Left ventricle myocardium superior (tissue), 1 donor: Measurements from ENCODE around the gene METTL22. TPM values are rescaled to one million over a fixed set of nuclear protein-coding genes. Genes with fewer than 3 reads are reported as not detected.

Source experiments
- ATAC-seq: fragments of 200-7000 bp; cut with Tn5 transposase; one replicate; pipeline ENCODE4 v1.9.1; 2020; ENCODE audit warnings: mild to moderate bottlenecking, moderate library complexity
- DNase-seq: peaks from one replicate; pipeline ENCODE4 v3.0.0-alpha.2; 2020
- intact Hi-C: fragments of 100-400 bp; cut with micrococcal nuclease; formaldehyde crosslinking; loops from one replicate; pipeline ENCODE4 v1.11.0; 2022
- long read RNA-seq: library from polyadenylated mRNA; unstranded; transcript quantifications from one replicate; pipeline ENCODE4 v2.0.0, GENCODE V29; 2021
- total RNA-seq: library from RNA; stranded (reverse); fragmentation: NEBNext Ultra II Directional; extraction: Animal tissue kit (Norgen Biotek cat#: 25700); gene quantifications from one replicate; pipeline ENCODE4 v1.2.1, GENCODE V29; 2021
- donor health status: DM: no; HTN: yes; CAD: no; lungs with severe emphysema.

Gene METTL22, protein sequence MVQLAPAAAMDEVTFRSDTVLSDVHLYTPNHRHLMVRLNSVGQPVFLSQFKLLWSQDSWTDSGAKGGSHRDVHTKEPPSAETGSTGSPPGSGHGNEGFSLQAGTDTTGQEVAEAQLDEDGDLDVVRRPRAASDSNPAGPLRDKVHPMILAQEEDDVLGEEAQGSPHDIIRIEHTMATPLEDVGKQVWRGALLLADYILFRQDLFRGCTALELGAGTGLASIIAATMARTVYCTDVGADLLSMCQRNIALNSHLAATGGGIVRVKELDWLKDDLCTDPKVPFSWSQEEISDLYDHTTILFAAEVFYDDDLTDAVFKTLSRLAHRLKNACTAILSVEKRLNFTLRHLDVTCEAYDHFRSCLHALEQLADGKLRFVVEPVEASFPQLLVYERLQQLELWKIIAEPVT
- 28.6 TPM for total RNA-seq
- long read RNA-seq, full-length matches to known transcripts: 20 of 38 reads
- long read RNA-seq, partial matches to known transcripts: 5 of 38 reads
- long read RNA-seq, other reads (novel, unspliced or antisense): 13 of 38 reads

DNA sequence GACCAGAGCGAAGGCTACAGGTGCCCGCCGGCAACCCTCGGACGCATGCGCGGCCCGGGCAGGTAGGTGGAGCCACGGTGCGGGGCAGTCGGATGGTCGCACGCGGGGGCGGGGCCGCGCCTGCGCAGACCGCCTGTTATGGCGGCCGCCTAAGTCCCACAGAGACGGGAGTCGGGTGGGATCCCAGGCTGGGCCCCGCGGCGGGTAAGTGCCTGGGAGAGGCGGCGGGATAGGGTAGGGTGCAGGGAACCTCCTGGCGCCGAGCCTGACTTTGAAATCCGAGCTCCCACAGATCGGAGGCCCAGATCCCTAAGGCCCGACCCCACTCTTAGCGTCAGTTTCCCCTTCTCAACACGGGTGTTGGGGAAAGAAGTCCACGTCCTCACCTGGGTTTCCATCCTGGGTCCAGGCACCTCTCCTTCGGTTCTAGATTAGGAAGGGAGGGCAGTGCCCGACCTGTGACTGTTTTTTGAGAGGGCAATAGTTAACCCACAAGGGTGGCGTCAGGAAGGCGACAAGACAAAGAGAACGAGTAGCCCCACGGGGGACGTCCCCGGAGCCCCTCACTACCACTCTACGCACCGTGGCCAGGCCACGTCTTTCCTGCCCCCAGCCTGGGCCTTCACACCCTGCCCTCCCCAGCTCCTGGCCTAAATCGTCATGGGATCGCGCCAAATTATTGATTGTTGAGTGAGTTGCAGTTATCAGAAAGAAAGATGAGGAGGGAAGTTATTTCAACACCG, at the start of gene METTL22:
Gene METTL22, plus strand, starts transcription at position 127 of the 743 bp plus-strand sequence. CDS start 3,968 bp downstream, outside the sequence.
- peak; percentile 99 for ATAC-seq
- peak; percentile 98 for DNase-seq
- intact Hi-C loops: no loop called here

DNA sequence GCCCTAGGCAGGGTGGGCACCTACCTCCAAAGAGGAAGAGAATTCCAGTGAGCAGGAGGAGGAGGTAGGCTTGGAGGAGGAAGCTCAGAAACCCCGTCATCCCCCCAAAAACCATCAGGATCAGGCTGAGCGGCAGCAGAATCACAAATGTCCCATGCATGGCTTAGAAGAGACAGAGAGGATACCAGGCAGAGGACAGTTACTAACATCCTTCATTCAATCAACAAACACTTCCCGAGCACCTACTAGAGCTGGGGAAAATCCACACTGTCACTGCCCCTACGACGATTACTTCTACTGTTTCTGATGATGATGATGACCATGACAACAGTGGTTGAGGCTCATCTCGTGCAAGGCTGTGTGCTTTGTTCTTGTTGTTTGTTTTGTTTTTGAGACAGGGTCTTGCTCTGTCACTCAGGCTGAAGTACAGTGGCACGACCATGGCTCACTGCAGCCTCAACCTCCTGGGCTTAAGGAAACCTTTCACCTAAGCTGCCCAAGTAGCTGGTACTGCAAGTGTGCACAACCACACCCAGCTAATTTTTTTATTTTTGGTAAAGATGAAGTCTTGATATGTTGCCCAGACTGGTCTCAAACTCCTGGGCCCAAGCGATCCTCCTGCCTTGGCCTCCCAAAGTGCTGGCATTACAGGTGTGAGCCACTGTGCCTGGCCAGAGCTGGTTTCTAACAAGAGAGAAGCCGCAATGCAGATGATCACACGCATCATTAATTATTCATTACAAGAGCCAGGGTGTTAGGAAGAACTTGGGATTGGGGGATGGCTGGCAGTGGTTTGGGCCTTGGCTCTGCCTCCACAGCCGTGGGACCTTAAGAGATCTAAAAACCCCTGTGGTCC, 49.2 kb upstream of the METTL22 start:
- intact Hi-C loops: loop anchor here (10.0 kb wide), 1 partner anchor 303 kb away; no protein-coding TSS in a partner anchor
- ATAC-seq (no peak), DNase-seq (no peak)

DNA sequence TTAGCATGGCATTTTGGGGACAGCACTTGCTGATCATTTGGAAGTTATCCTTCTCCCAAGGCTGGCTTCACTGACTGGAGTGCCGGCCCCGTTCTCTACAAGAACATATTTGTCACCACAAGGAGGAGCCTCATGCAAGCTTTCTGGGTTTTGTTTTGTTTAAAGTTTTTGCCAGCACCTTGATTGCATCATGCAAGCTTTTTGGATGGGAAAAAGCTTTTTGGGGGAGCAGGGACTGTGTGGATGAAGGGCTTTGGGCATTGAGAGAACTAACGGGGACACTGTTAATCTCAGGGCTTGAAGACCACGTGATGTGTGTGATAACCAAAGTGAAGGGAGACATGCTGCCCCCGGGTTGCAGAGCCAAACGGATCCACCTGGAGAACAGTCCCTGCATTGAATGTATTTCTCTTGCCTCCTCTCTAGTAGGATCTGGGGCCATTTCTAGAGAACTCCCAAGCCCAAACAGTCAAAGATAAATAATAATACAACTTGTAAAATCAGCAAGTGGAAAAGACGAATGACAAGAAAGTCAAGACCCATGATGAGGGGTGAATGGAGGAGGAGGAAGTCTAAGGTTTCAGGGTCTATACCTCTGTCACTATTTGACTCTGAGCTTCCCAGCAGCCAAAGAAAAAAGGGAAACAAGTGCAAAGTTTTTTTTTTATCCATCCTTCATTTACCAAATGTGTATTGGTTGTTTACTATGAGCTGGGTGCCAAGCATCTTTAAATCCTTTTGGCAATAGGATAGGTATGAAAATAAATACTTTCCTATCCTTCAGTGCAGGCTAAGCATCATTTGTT, 48.4 kb upstream of the METTL22 start:
- ATAC-seq (no peak), DNase-seq (no peak)
- intact Hi-C loops: loop anchor here (10.0 kb wide), 1 partner anchor 302 kb away; no protein-coding TSS in a partner anchor

DNA sequence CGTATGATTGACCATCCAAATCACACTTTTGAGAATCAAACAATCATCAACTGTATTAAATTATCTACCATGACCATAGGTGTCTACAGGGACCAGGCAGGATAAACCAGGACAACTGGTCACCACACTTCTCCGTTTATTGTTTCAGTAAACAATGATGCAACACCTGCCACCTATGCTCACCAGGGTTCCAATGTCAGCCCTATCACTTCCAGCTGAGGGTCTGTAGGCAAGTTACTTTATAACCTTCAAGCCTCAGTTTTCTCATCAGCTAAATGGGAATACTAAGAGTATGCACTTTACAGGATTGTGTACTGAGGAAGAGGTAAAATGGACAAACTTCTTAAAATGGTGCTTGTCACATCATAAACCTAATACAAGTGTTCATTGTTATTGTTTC, 46.1 kb upstream of the METTL22 start:
- intact Hi-C loops: loop anchor here (10.0 kb wide), 1 partner anchor 299 kb away; no protein-coding TSS in a partner anchor

DNA sequence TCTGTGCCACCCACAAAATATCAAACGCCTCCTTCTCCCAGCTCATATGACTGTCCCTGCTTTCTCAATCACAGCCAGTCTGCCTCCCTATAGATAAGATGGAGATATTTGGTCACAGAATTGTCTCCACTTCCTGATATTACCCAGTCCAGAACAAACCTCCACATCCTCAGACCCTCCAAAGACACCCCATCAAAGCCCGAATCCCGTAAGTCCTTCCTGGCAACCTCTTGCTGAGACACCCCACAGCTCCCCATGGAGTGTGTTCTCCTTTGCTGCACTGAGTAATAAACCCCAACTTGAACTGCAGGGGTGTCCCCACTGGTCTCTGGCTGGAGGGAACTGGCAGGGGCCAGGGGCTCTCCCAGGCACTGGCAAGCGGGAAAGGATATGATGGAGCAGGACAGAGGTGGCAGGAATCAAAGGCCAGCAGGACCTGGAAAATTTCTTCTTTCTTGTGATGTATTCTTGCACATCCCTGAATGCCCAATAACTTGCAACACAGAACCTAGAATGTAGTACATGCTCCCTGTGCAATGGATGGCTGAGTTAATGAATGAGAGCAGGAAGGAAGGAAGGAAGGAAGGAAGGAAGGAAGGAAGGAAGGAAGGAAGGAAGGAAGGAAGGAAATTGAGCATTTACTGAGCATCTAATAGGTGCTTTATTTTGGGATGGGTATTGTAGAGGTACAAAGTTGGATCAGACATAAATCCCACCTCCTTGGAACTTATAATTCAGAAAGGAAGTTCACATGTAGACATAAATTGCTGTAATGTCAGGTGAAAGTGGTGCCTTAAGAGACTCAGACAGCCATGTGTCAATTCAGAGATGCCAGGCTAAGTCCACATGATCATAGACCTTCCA, 45.1 kb upstream of the METTL22 start:
- ATAC-seq (no peak), DNase-seq (no peak)
- intact Hi-C loops: loop anchor here (10.0 kb wide), 1 partner anchor 298 kb away; no protein-coding TSS in a partner anchor

More for the DNA sequence above, 46.1 kb upstream of the METTL22 start:
- ATAC-seq (no peak), DNase-seq (no peak)

DNA sequence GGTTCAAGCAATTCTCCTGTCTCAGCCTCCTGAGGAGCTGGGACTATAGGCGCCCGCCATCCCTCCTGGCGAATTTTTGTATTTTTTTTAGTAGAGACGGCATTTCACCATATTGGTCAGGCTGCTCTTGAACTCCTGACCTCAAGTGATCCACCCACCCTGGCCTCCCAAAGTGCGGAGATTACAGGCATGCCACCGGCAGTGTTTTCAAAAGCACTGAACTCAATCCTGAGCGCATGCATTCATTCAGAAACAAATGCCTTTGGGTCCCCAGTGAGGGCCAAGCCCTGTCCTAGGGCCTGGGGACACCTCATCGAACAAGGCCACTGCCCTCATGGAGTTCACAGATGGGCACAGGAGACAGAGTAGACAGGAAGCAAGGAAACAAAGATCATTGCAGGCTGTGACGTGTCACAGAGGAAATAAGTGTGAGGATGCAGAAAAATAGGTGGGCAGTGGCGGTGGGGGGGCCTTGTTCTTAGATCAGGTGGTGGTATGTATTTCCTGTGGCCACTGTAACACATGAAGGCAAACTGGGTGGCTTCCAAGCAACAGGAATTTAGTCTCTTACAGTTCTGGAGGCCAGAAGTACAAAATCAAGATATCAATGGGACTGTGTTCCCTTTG, 43.7 kb upstream of the METTL22 start:
- DNase-seq (no peak), ATAC-seq (no peak)
- intact Hi-C loops: loop anchor here (10.0 kb wide), 1 partner anchor 297 kb away; no protein-coding TSS in a partner anchor

DNA sequence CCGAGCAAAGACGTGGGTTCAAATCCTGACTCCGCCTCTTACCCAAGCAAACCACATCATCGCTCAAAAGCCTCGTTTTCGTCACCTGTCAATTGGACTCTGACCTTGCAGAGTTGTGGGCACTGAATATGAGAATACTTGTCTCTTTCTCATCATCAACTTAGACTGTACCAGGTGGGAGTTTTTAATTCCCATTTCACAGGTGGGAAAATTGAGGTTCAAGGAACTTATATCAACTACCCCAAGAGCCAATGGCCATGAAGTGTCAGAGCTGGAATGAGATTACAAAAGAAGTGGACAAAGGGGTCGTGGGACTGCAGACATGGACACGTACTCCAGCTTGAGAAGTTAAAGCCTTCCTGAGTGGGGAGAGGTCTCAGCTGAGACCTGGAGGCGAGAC, 41.9 kb upstream of the METTL22 start:
- intact Hi-C loops: loop anchor here (10.0 kb wide), 1 partner anchor 295 kb away; no protein-coding TSS in a partner anchor
- no peak for DNase-seq
- ATAC-seq: no peak

DNA sequence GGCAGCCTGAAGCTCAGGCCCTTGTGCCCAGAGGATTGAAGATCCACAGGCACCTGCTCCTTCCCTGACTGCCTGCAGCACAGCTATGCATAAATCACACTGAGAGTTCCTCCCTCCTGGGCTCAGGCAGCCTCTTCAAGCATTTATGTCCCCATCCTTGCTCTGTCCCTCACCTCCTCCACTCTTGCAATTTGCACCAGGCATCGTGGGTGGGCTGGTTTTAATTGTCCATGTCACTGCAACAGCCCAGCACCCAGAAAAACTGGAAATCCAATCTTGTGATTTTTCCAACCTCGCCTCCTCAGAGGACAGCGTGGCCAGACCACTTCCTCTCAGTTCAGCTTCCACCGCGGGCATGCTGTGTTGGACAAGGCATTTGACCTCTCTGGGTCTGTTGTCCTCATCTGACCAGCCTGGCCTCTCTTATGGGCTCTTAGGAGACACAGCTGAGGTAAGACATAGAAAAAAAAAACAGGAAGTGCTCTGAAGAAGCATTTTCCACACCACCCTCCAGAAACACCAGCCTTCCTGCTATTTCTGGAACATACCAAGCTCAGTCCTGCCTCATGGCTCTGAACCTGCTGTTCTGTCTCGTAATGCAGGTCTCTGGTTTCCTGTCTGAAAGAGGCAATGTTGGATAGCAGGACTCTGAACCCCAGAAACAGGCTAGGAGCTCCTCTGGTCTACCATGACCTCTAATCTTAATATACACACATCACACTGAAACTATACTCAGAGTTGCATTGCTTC, 39.5 kb upstream of the METTL22 start:
- ATAC-seq (peak; percentile 66), DNase-seq (no peak)

DNA sequence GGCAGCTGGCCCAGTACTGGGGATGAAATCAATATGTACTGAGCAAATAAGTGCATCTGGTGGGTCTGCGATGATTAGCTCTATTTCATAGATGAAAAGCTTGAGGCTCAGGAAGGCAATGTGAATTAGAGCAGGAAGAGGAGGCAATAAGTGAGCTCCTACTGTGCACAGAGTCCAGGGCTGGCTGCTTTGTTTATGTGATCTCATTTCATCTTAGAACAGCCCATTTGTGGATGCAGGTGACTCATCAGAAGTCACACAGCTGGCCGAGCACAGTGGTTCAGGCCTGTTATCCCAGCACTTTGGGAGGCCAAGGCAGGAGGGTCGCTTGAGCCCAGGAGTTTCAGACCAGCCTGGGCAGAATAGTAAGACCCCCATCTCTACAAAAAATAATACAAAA, 38.3 kb upstream of the METTL22 start:
- intact Hi-C loops: no loop called here
- no peak for DNase-seq
- ATAC-seq: no peak

More for the DNA sequence above, 39.5 kb upstream of the METTL22 start:
- intact Hi-C loops: no loop called here

DNA sequence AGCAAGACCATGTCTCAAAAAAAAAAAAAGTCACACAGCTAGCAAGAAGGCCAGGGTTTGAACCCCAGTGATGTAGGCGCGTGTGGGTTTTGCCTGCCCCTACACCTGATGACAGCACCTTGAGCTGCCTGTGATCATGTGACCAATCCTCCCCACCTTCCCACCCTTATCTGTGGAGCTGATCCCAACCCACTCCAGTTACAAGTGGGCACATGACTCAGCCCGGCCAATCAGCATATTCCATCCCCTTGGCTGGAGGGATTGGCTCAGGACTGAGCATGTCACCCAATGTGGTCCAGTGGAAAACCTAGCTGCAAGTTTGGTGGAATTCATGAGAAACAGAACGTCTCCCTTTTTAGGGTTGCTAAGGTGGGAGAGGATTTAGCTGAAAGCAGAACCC, 37.8 kb upstream of the METTL22 start:
- DNase-seq: no peak
- intact Hi-C loops: no loop called here
- ATAC-seq: no peak

DNA sequence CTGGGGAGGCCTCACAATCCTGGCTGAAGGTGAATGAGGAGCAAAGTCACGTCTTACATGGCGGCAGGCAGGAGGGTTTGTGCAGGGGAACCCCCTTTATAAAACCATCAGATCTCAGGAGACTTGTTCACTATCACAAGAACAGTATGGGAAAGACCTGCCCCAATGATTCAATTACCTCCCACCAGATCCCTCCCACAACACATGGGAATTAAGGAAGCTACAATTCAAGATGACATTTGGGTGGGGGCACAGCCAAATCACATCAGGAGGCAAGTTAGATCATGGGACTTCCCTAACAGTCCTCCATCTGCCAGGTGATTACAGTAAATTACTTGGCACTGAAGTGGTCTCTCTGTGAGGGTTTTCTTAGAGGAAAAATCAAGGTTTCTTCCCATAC, 36.5 kb upstream of the METTL22 start:
- intact Hi-C loops: no loop called here
- DNase-seq (no peak), ATAC-seq (no peak)

DNA sequence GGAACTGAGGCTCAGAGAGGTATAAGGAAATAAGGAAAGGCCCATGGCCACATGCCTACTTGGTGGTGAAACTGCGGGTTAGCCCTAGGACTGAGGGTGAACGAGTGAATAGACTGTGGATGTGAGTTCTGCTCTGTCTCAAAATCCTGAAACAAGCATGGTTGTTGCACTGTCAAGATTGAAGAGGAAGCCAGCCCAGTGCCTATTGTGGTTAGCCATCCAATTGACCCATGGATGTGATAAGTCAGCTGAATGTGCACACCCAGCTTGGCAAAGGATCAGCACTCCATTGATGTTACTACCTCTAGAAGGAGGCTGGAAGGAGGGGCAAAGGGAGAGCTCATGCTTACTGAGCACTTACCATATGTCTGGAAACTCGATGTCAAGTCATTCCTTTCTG, 35.6 kb upstream of the METTL22 start:
- ATAC-seq: no peak
- intact Hi-C loops: no loop called here
- DNase-seq: no peak

DNA sequence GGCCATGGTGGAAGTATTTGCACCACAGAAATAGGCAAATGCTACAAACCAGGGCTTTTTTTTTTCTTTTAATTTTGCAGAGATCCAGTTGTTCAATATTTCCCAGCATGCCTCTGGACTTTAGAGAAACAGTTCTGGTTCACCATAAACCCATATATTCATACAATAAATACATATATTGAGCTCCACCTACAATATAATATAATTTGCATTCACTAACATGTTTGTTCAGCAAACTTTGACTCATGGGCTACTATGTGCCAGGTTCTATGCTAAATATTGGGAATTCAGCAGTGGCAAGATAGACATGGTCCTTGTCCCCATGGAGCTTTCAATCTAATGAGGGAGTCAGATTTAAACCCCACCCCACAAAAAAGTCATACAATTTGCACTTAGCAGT, 34.4 kb upstream of the METTL22 start:
- no peak for ATAC-seq
- intact Hi-C loops: no loop called here

DNA sequence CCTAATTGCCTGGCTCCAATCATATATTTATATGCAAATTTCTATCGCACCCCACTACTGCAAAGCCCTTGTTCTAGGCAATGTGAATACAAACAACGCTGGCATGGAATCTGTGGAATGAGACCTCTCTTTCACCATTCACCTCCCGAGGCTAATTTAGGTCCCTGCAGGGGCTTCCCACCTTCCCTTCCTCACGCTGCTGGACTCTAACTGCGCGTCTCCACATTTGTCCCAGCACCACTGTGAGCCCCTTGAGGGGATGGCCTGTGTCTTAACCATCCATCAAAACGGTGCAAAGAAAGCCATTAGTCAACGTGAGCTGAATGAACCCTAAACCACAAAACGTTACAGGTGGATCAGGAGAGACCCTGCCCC, 32.8 kb upstream of the METTL22 start:
- DNase-seq (no peak), ATAC-seq (no peak)
- intact Hi-C loops: no loop called here

More for the DNA sequence above, 34.4 kb upstream of the METTL22 start:
- DNase-seq: no peak

DNA sequence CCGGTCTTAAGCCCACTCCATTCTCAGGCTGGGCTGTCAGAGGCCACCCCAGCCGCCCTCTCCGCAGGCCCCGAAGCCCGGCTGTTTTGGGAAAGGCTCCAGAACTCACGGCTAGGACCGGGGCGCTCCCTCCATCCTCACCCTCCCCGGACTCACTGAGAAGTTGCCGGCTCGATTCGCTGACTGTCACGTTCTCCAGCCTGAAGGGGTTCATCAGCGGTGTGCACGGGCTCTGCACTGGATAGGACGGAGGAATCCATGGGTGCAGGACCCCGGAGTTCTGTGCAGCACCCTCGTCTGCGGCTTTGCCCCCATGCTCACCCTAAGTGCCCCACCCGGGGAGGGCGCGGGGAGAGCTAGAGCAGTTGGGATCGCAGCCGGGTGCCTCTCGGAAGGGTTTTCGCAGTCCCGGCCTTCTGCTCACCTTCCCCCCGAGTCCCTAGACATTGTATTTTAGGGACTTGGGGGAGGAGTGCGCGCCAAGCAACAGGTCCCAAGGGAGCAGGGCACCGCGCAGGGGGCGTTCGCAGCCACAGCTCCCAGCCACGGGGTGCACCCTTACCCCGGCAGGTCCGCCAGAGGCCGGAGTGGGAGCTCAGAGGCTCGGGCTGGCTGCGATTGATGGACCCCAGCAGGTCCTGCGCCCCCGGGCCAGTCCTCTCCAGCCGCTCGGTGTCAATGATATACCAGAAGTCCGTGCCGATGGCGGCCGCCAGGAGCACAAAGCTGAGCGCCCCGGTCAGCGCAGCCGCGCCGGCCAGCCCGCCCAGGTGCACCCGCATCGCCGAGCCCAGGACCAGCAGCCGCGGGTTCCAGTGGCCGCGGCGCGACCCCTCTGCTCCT, 32.2 kb upstream of the METTL22 start:
- DNase-seq (no peak), ATAC-seq (peak; percentile 31)

More for the DNA sequence above, 32.2 kb upstream of the METTL22 start:
- intact Hi-C loops: no loop called here
